ENCODE results near the gene SLPI. TPM values are rescaled to one million over a fixed set of nuclear protein-coding genes. Genes with fewer than 3 reads are reported as not detected.

The SLPI gene
- total RNA-seq, 1 experiment from 2014 or later = 207 TPM

- no peak overlapping the region for H2AFZ ChIP-seq (ENCODE audit: low read length)
- CTCF ChIA-PET = no interaction called here
- no TSS peak for BruUV-seq (replicated peaks)
Observed at GRCh38 chr20:45211569-45212474, 42.5 kb downstream of the SLPI start.

GRCh38 chr20:45209924-45210323 lies 44.4 kb downstream of the SLPI start:
- Histone ChIP-seq H3F3A (ENCODE audit: low read length, unreplicated experiment) (no peaks in the 10 kb centered on the region), H3K4me2 (ENCODE audit: low read length) (no peak overlapping the region), H3K36me3 (ENCODE audit: low read depth, low read length) (no peaks in the 10 kb centered on the region), H3K27ac (ENCODE audit: low read length) (no peak overlapping the region), H4K20me1 (ENCODE audit: low read length) (no peaks in the 10 kb centered on the region), H3K9me3 (ENCODE audit: low read length) (no peaks in the 10 kb centered on the region), H3K79me2 (ENCODE audit: low read length) (no peaks in the 10 kb centered on the region), H3K27me3 (ENCODE audit: low read length) (0 out of 2 replicates have a peak, but pooled peaks cover 13% of the 10 kb centered on the region), H3K4me1 (ENCODE audit: insufficient read depth, low read length) (no peaks in the 10 kb centered on the region), H2AFZ (ENCODE audit: low read length) (no peak overlapping the region), H3K9me2 (replicated peaks; ENCODE audit: low read length) (no peaks in the 10 kb centered on the region), H3K4me3 (ENCODE audit: low read length) (no peak overlapping the region), H3K9ac (ENCODE audit: low read length) (no peak overlapping the region)
- DNase-seq (no peak), ATAC-seq (no peak)
- TF ChIP-seq CTCF (conservative IDR thresholded peaks at IDR 0.05; ENCODE audit: low read depth, low read length) (no peak), EZH2phosphoT487 (IDR thresholded peaks at IDR 0.05; ENCODE audit: borderline replicate concordance, low read length) (no peak), EZH2 (IDR thresholded peaks at IDR 0.05; ENCODE audit: low read length, unreplicated experiment) (no peak)
- no TSS peak for BruUV-seq (replicated peaks)
- intact Hi-C loops (cut with micrococcal nuclease) = no loop called here
- CTCF ChIA-PET = no interaction called here
- POLR2A ChIA-PET (ENCODE audit: unreplicated experiment) = no interaction called here

More at GRCh38 chr20:45211569-45212474, 42.5 kb downstream of the SLPI start:
- H3K4me1 ChIP-seq (ENCODE audit: insufficient read depth, low read length) = no peaks in the 10 kb centered on the region
- no peak overlapping the region for H3K4me2 ChIP-seq (ENCODE audit: low read length)
- ATAC-seq (no peak), DNase-seq (no peak)
- no peaks in the 10 kb centered on the region for H3K9me3 ChIP-seq (ENCODE audit: low read length)
- intact Hi-C loops (cut with micrococcal nuclease) = no loop called here
- no peak overlapping the region for H3K9ac ChIP-seq (ENCODE audit: low read length)
- H4K20me1 ChIP-seq (ENCODE audit: low read length) = no peaks in the 10 kb centered on the region
- no peaks in the 10 kb centered on the region for H3K79me2 ChIP-seq (ENCODE audit: low read length)
- 0 out of 2 replicates have a peak, but pooled peaks cover 10% of the 10 kb centered on the region for H3K27me3 ChIP-seq (ENCODE audit: low read length)
- TF ChIP-seq EZH2phosphoT487 (IDR thresholded peaks at IDR 0.05; ENCODE audit: borderline replicate concordance, low read length) = no peak
- TF ChIP-seq CTCF (conservative IDR thresholded peaks at IDR 0.05; ENCODE audit: low read depth, low read length) = no peak
- no peak for TF ChIP-seq EZH2 (IDR thresholded peaks at IDR 0.05; ENCODE audit: low read length, unreplicated experiment)
- no peaks in the 10 kb centered on the region for H3K9me2 ChIP-seq (replicated peaks; ENCODE audit: low read length)
- no peaks in the 10 kb centered on the region for H3F3A ChIP-seq (ENCODE audit: low read length, unreplicated experiment)
- H3K36me3 ChIP-seq (ENCODE audit: low read depth, low read length) = no peaks in the 10 kb centered on the region
- no peak overlapping the region for H3K4me3 ChIP-seq (ENCODE audit: low read length)
- POLR2A ChIA-PET (ENCODE audit: unreplicated experiment) = no interaction called here
- H3K27ac ChIP-seq (ENCODE audit: low read length) = no peak overlapping the region

GRCh38 chr20:45206725-45207124 lies 47.6 kb downstream of the SLPI start, which contains the start of gene SEMG1:
TSS of gene SEMG1 (plus strand) at chr20:45207033. CDS start at chr20:45207054, 21 bp downstream.
- Histone ChIP-seq H4K20me1 (ENCODE audit: low read length) (no peaks in the 10 kb centered on the region), H3K9me3 (ENCODE audit: low read length) (no peaks in the 10 kb centered on the region), H3K27ac (ENCODE audit: low read length) (no peak within 1 kb of the TSS), H3K9ac (ENCODE audit: low read length) (no peak within 1 kb of the TSS), H3K4me1 (ENCODE audit: insufficient read depth, low read length) (no peaks in the 10 kb centered on the region), H3K4me2 (ENCODE audit: low read length) (no peak within 1 kb of the TSS), H3K4me3 (ENCODE audit: low read length) (no peak within 1 kb of the TSS), H3K9me2 (replicated peaks; ENCODE audit: low read length) (no peaks in the 10 kb centered on the region), H2AFZ (ENCODE audit: low read length) (no peak within 1 kb of the TSS), H3F3A (ENCODE audit: low read length, unreplicated experiment) (no peaks in the 10 kb centered on the region), H3K27me3 (ENCODE audit: low read length) (0 out of 2 replicates have a peak, but pooled peaks cover 13% of the 10 kb centered on the region), H3K79me2 (ENCODE audit: low read length) (no peaks in the 10 kb centered on the region), H3K36me3 (ENCODE audit: low read depth, low read length) (no peaks in the 10 kb centered on the region)
- ChIA-PET POLR2A (ENCODE audit: unreplicated experiment) (no interaction called here), CTCF (no interaction called here)
- ATAC-seq = no peak
- intact Hi-C loops (cut with micrococcal nuclease) = no loop called here
- DNase-seq = no peak
- TF ChIP-seq EZH2phosphoT487 (IDR thresholded peaks at IDR 0.05; ENCODE audit: borderline replicate concordance, low read length) (no peak), EZH2 (IDR thresholded peaks at IDR 0.05; ENCODE audit: low read length, unreplicated experiment) (no peak), CTCF (conservative IDR thresholded peaks at IDR 0.05; ENCODE audit: low read depth, low read length) (no peak)
- no TSS peak for BruUV-seq (replicated peaks)
